Measurements from ENCODE around the gene DNAAF9.

- TF ChIP-seq POLR2A (IDR thresholded peaks at IDR 0.05; ENCODE audit: low read depth, low read length) (no peak), CTCF (IDR thresholded peaks at IDR 0.05; ENCODE audit: extremely low read depth in 1 of 2, insufficient read depth in 1 of 2, low read depth in 1 of 2, low read length in 2 of 2) (no peak), EZH2 (IDR thresholded peaks at IDR 0.05; ENCODE audit: borderline replicate concordance, low read depth, low read length, severe bottlenecking) (no peak), MYC (IDR thresholded peaks at IDR 0.05; ENCODE audit: low read depth, low read length) (no peak), POLR2AphosphoS5 (IDR thresholded peaks at IDR 0.05; ENCODE audit: insufficient read depth, low read depth, low read length) (no peak), MAX (IDR thresholded peaks at IDR 0.05; ENCODE audit: insufficient read depth, insufficient read length) (no peak)
Measured at GRCh38 chr20:3413393-3413889, 6.0 kb upstream of the DNAAF9 start.

All from endothelial cell of umbilical vein (primary cell).